Smooth muscle cell (in vitro differentiated cells): ENCODE data around the gene HJV. TPM values are rescaled to one million over a fixed set of nuclear protein-coding genes. Genes with fewer than 3 reads are reported as not detected.

Experiments
- DNase-seq: peaks from one replicate; lab custom pipeline; 2025; ENCODE audit not compliant: unreplicated experiment; lab: John Stamatoyannopoulos, UW
- H2AFZ ChIP-seq: fragments of 200-600 bp; sonication (generic); 2 replicates; pipeline ENCODE4 v1.6.0; 2016; ENCODE audit warnings: antibody characterized with exemption, low read depth, mild to moderate bottlenecking
- H3F3A ChIP-seq: fragments of 200-600 bp; sonication (generic); 2 replicates; pipeline ENCODE4 v1.6.0; 2017; ENCODE audit warnings: antibody characterized with exemption, low read depth
- H3K27ac ChIP-seq: fragments of 200-600 bp; sonication (generic); 2 replicates; pipeline ENCODE4 v1.5.1; 2016; ENCODE audit warnings: low read depth, mild to moderate bottlenecking
- H3K27me3 ChIP-seq: fragments of 200-600 bp; sonication (generic); 2 replicates; pipeline ENCODE4 v1.6.1; 2016; ENCODE audit warnings: low read depth, mild to moderate bottlenecking
- H3K36me3 ChIP-seq: fragments of 200-600 bp; sonication (generic); 2 replicates; pipeline ENCODE4 v1.5.1; 2016; ENCODE audit warnings: low read depth
- H3K4me1 ChIP-seq: fragments of 200-600 bp; sonication (generic); 2 replicates; pipeline ENCODE4 v1.5.1; 2016; ENCODE audit warnings: low read depth
- H3K4me2 ChIP-seq: fragments of 200-600 bp; sonication (generic); 2 replicates; pipeline ENCODE4 v1.6.0; 2016; ENCODE audit warnings: mild to moderate bottlenecking
- H3K4me3 ChIP-seq: fragments of 200-600 bp; sonication (generic); 2 replicates; pipeline ENCODE4 v1.5.1; 2016; ENCODE audit warnings: mild to moderate bottlenecking
- H3K79me2 ChIP-seq: fragments of 200-600 bp; sonication (generic); 2 replicates; pipeline ENCODE4 v1.6.0; 2016; ENCODE audit warnings: low read depth, mild to moderate bottlenecking
- H3K9ac ChIP-seq: fragments of 200-600 bp; sonication (generic); 2 replicates; pipeline ENCODE4 v1.6.0; 2016; ENCODE audit warnings: low read depth
- H3K9me3 ChIP-seq: fragments of 200-600 bp; sonication (generic); replicated peaks from 2 replicates; pipeline ENCODE4 v1.5.1; 2016; ENCODE audit warnings: low read depth
- H4K20me1 ChIP-seq: fragments of 200-600 bp; sonication (generic); 2 replicates; pipeline ENCODE4 v1.6.0; 2016; ENCODE audit warnings: low read depth
- WGBS: methylation state at CpG from one replicate; pipeline ENCODE4 v1.1.7; 2016; ENCODE audit warnings: low lambda C conversion rate; 5-methylcytosine and 5-hydroxymethylcytosine counted together
- polyA plus RNA-seq: library from polyadenylated mRNA; unstranded; fragments of >200 nt; fragmentation: Nextera tagmentation; extraction: Ambion mirVana; gene quantifications from 2 replicates; pipeline ENCODE4 v1.2.1, GENCODE V29; 2016
- total RNA-seq: library from RNA; depleted of rRNA; stranded (reverse); fragments of >200 nt; gene quantifications from 2 replicates; pipeline ENCODE4 v1.2.3, GENCODE V29; 2014
- TF ChIP-seq, protein P1 (sequence below): fragments of 200-600 bp; sonication (generic); IDR thresholded peaks from 2 replicates; pipeline ENCODE4 v1.5.1; 2017; ENCODE audit warnings: borderline replicate concordance, mild to moderate bottlenecking, antibody characterized with exemption; ENCODE audit not compliant: insufficient read depth, poor library complexity, severe bottlenecking

Gene HJV
- total and polyA plus RNA-seq, 2 experiments from 2014 or later: not detected

DNA sequence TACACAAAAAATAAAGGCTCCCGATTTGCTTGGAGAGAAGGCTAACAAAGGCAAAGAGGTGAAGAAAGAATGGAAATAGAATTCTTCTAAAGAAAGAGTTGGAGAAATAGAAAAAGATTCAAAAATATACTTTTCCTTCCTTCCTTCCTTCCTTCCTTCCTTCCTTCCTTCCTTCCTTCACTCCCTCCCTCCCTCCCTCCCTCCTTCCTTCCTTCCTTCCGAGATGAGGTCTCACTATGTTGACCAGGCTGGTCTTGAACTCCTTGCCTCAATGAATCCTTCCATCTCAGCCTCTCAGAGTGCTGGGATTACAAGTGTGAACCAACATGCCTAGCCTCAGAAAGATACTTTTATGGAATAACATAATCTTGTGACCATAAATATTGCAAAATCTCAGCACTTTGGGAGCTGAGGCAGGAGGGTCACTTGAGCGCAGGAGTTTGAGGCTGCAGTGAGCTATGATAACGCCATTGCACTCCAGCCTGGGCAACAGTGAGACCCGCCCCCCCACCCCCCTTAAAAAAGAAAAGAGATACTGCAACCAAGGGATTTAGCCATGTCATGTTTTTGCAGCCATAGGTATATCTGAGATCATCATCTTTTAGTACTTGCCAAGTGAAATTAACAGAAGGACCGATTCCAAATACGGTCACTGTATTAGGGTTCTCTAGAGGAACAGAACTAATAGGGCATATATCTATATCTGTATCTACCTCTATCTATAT is 1.0 kb upstream of the HJV start:
- no peaks in the 10 kb centered on the region for H3K36me3 ChIP-seq
- no peaks in the 10 kb centered on the region for H3K4me1 ChIP-seq
- WGBS: 90% methylated on average over 6 of the region's 7 CpGs
- no peak for DNase-seq
- H3K27ac ChIP-seq: no peak overlapping the region
- TF ChIP-seq, protein P1, sequence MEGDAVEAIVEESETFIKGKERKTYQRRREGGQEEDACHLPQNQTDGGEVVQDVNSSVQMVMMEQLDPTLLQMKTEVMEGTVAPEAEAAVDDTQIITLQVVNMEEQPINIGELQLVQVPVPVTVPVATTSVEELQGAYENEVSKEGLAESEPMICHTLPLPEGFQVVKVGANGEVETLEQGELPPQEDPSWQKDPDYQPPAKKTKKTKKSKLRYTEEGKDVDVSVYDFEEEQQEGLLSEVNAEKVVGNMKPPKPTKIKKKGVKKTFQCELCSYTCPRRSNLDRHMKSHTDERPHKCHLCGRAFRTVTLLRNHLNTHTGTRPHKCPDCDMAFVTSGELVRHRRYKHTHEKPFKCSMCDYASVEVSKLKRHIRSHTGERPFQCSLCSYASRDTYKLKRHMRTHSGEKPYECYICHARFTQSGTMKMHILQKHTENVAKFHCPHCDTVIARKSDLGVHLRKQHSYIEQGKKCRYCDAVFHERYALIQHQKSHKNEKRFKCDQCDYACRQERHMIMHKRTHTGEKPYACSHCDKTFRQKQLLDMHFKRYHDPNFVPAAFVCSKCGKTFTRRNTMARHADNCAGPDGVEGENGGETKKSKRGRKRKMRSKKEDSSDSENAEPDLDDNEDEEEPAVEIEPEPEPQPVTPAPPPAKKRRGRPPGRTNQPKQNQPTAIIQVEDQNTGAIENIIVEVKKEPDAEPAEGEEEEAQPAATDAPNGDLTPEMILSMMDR: no peak
- no peak overlapping the region for H3K4me2 ChIP-seq
- H3K79me2 ChIP-seq: no peaks in the 10 kb centered on the region
- H3K27me3 ChIP-seq: peaks cover 45% of the 10 kb centered on the region
- no peak overlapping the region for H3K4me3 ChIP-seq
- no peak overlapping the region for H3K9ac ChIP-seq
- no peak overlapping the region for H2AFZ ChIP-seq
- H3K9me3 ChIP-seq: no peaks in the 10 kb centered on the region
- no peaks in the 10 kb centered on the region for H4K20me1 ChIP-seq
- no peaks in the 10 kb centered on the region for H3F3A ChIP-seq

DNA sequence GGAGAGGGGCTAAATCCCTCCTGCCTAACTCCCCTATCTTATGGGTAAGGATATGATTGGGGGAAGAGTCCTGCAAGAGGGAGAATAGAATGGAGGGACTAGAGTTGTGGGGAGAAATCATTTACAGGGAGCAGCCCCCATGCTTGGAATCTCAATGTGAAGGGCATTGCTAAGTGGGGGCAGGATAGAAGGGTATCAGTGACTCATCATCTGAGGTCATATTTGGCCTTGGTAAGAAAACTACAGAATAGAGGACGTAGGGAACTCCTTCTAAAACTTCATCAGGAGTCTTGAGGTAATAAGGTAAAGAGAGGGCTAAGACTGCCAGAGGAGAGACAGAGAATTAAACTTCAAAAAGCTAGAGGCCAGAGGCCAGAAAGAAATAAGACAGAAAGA is 487 bp downstream of the HJV start:
- TF ChIP-seq, protein P1: no peak
- Histone ChIP-seq H3K27ac (no peak overlapping the region), H3K27me3 (peaks cover 57% of the 10 kb centered on the region), H3K9me3 (no peaks in the 10 kb centered on the region), H3K4me1 (no peaks in the 10 kb centered on the region), H4K20me1 (no peaks in the 10 kb centered on the region), H3K79me2 (no peaks in the 10 kb centered on the region), H2AFZ (no peak overlapping the region), H3K9ac (no peak overlapping the region), H3F3A (no peaks in the 10 kb centered on the region), H3K4me3 (no peak overlapping the region), H3K4me2 (no peak overlapping the region), H3K36me3 (no peaks in the 10 kb centered on the region)
- 81% methylated on average over 1 of the region's 1 CpG for WGBS
- no peak for DNase-seq

DNA sequence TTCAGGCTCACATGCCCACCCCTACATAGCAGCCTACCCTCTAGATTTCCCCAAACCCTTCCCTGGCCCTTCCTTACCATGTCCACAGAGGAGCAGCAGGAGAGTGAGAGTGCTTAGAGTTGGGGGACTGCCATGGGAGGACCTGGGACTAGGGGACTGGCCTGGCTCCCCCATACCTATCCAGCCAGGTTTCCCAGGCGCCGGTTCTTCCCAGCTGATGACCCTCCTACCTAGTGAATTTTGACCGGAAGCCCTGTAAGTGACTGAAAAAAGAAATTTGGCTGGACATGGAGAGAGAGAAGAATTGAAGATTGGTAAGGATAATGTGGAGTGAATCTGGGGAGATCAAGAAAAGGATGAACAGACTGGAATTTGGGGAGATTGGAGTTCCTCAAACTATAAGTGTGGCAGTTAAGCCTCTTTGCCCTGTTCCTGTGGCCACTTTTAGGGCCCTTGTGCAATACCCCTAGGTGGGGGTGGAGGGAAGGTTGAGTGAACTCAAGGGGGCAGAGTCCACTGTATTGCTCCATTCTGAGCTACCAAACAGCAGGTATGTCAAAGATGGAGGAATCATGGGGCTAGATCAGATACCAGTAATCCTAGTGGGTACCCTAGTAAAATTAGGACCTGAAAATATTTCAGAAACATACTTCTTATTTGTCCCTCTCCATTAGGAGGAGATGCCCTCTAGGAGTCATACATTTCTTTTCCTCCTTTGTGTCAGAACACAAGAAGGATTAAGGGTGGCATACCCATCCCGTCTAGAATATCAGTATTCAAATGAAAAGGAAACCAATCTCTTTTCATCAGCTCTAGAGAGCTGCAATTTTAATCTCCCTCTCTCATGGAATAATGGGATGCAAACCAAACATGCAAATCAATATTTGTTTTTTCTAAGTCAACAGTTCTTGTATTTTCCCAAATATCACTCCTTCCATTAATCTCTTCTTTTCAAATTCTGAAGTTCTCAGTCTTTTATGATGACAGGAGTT is 1.2 kb downstream of the HJV start:
- Histone ChIP-seq H3K36me3 (no peaks in the 10 kb centered on the region), H3K4me2 (no peak overlapping the region), H3K9ac (no peak overlapping the region), H3K4me3 (no peak overlapping the region), H3K27ac (no peak overlapping the region), H3K9me3 (no peaks in the 10 kb centered on the region), H3F3A (no peaks in the 10 kb centered on the region), H3K27me3 (peaks cover 57% of the 10 kb centered on the region), H2AFZ (no peak overlapping the region), H3K79me2 (no peaks in the 10 kb centered on the region), H4K20me1 (no peaks in the 10 kb centered on the region), H3K4me1 (no peaks in the 10 kb centered on the region)
- TF ChIP-seq, protein P1: no peak
- 93% methylated on average over 4 of the region's 4 CpGs for WGBS
- DNase-seq: no peak
